B cell (primary cell): ENCODE data around the gene EDC3. TPM values are rescaled to one million over a fixed set of nuclear protein-coding genes. Genes with fewer than 3 reads are reported as not detected.

ENCODE experiments used
- ATAC-seq: fragments of 200-7000 bp; cut with Tn5 transposase; one replicate; pipeline ENCODE4 v1.10.0; 2021; ENCODE audit warnings: low read depth, mild to moderate bottlenecking, moderate number of reproducible peaks, moderate library complexity
- CTCF ChIA-PET: fragments of 350-600 bp; sonication (Branson Sonifier 250); formaldehyde crosslinking; loops from one replicate; lab custom pipeline; 2021; ENCODE audit warnings: antibody characterized with exemption, inconsistent platforms; lab: Charles Lee
- POLR2A ChIA-PET: fragments of 350-600 bp; sonication (Branson Sonifier 250); formaldehyde crosslinking; loops from one replicate; lab custom pipeline; 2021; ENCODE audit warnings: antibody characterized with exemption; lab: Charles Lee
- DNase-seq: peaks from one replicate; pipeline ENCODE4 v3.0.0; 2013
- H2AFZ ChIP-seq: 2 replicates; pipeline ENCODE4 v1.6.1; 2012; ENCODE audit warnings: mild to moderate bottlenecking, low read depth, low read length; ENCODE audit not compliant: insufficient read depth, poor library complexity, severe bottlenecking
- H3K27ac ChIP-seq, 2 donors: 1 replicate in 1 of 2; 2 replicates in 1 of 2; pipeline ENCODE4 v1.5.1; 2012 to 2013; ENCODE audit warnings: low read length in 2 of 2, mild to moderate bottlenecking in 2 of 2, moderate library complexity in 1 of 2
- H3K27me3 ChIP-seq, 4 experiments: fragments of 200-600 bp in 1 of 4; sonication (generic) in 1 of 4; replicated peaks in 1 of 4; 1 replicate in 2 of 4; 2 replicates in 2 of 4; pipeline versions ENCODE4 v1.6.1 to v1.7.0; 2013 to 2016; ENCODE audit warnings: low read length in 3 of 4, mild to moderate bottlenecking in 2 of 4, mixed read lengths in 1 of 4, moderate library complexity in 1 of 4; ENCODE audit not compliant: insufficient read depth in 4 of 4, control insufficient read depth in 3 of 4; ENCODE audit errors: control extremely low read depth in 1 of 4
- H3K36me3 ChIP-seq, 2 experiments: replicated peaks in 1 of 2; 1 replicate in 1 of 2; 2 replicates in 1 of 2; pipeline versions ENCODE4 v1.6.1 to v1.7.1; 2013; ENCODE audit warnings: low read length in 1 of 2; ENCODE audit not compliant: insufficient read depth in 2 of 2, control insufficient read depth in 1 of 2; ENCODE audit errors: control extremely low read depth in 1 of 2, extremely low read depth in 1 of 2
- H3K4me1 ChIP-seq, 2 donors: fragments of 200-600 bp in 1 of 2; sonication (generic) in 1 of 2; 1 replicate in 1 of 2; 2 replicates in 1 of 2; pipeline versions ENCODE4 v1.5.1 to v1.6.1; 2013 to 2017; ENCODE audit warnings: low read length in 2 of 2; ENCODE audit not compliant: control insufficient read depth in 2 of 2, insufficient read depth in 2 of 2
- H3K4me2 ChIP-seq: replicated peaks from 2 replicates; pipeline ENCODE3; 2012; ENCODE audit warnings: mild to moderate bottlenecking, low read depth, low read length; ENCODE audit not compliant: poor library complexity, severe bottlenecking
- H3K4me3 ChIP-seq, 5 experiments: fragments of 200-600 bp in 1 of 5; sonication (generic) in 1 of 5; 1 replicate in 3 of 5; 2 replicates in 2 of 5; pipeline versions ENCODE4 v1.5.1 to v1.7.0; 2011 to 2016; ENCODE audit warnings: low read length in 4 of 5, mild to moderate bottlenecking in 4 of 5, low read depth in 2 of 5, control low read depth in 1 of 5, moderate library complexity in 1 of 5; ENCODE audit not compliant: insufficient read depth in 1 of 5; ENCODE audit errors: control extremely low read depth in 1 of 5, extremely low read depth in 1 of 5
- H3K79me2 ChIP-seq: fragments of 200-600 bp; sonication (generic); one replicate; pipeline ENCODE4 v1.6.0; 2016; ENCODE audit warnings: low read length; ENCODE audit not compliant: control insufficient read depth, insufficient read depth
- H3K9ac ChIP-seq: fragments of 200-600 bp; sonication (generic); 2 replicates; pipeline ENCODE4 v1.6.1; 2017; ENCODE audit warnings: mild to moderate bottlenecking, low read length, moderate library complexity
- H3K9me3 ChIP-seq, 3 donors: one replicate each; pipeline versions ENCODE4 v1.6.1 to v1.7.1; 2013; ENCODE audit warnings: low read length in 2 of 3; ENCODE audit not compliant: control insufficient read depth in 2 of 3, insufficient read depth in 1 of 3; ENCODE audit errors: control extremely low read depth in 1 of 3
- H4K20me1 ChIP-seq: 2 replicates; pipeline ENCODE4 v1.6.0; 2012; ENCODE audit warnings: mild to moderate bottlenecking, low read length; ENCODE audit not compliant: insufficient read depth, control insufficient read depth, poor library complexity, severe bottlenecking
- H3K27ac Mint-ChIP-seq: one replicate; pipeline ENCODE4 v1.8.0; 2021; ENCODE audit warnings: mixed read lengths
- H3K27me3 Mint-ChIP-seq: one replicate; pipeline ENCODE4 v1.8.0; 2021; ENCODE audit warnings: mixed read lengths
- H3K4me1 Mint-ChIP-seq: one replicate; pipeline ENCODE4 v1.8.0; 2021; ENCODE audit warnings: mixed read lengths
- H3K4me3 Mint-ChIP-seq: one replicate; pipeline ENCODE4 v1.8.0; 2021; ENCODE audit warnings: mixed read lengths
- H3K9me3 Mint-ChIP-seq: one replicate; pipeline ENCODE4 v1.8.0; 2022; ENCODE audit warnings: mixed read lengths; ENCODE audit not compliant: insufficient read depth
- EZH2 ChIP-seq: IDR thresholded peaks from 2 replicates; pipeline ENCODE4 v1.6.1; 2012; ENCODE audit warnings: borderline replicate concordance, low read depth, mild to moderate bottlenecking, moderate library complexity, low read length; ENCODE audit not compliant: insufficient read depth, poor library complexity, severe bottlenecking
- WGBS: methylation state at CpG from one replicate; pipeline ENCODE4 v1.1.5; 2013; ENCODE audit warnings: missing lambda C conversion rate; ENCODE audit not compliant: insufficient coverage; 5-methylcytosine and 5-hydroxymethylcytosine counted together
- intact Hi-C: fragments of 100-400 bp; cut with micrococcal nuclease; formaldehyde crosslinking; loops from one replicate; pipeline ENCODE4 v1.10.0; 2022
- polyA plus RNA-seq: library from polyadenylated mRNA; depleted of rRNA; stranded (reverse); fragments of >200 nt; gene quantifications from 2 replicates; pipeline ENCODE4 v1.2.3, GENCODE V29; 2012
- total RNA-seq, 2 donors: library from RNA; stranded (reverse); fragments of 120-200 nt in 1 of 2; gene quantifications; 1 replicate in 1 of 2; 2 replicates in 1 of 2; pipeline versions ENCODE4 v1.2.3 to v1.2.4, GENCODE V29; 2013 to 2022
- TF ChIP-seq, protein P1 (sequence below): fragments of 200-600 bp; IDR thresholded peaks from one replicate; pipeline ENCODE4 v1.8.0; 2022; ENCODE audit warnings: antibody characterized with exemption, mild to moderate bottlenecking

Gene EDC3
- total and polyA plus RNA-seq, 2 donors (not counting 1 experiment from before 2014, with no cell fraction given) = 16.9 to 55.4 TPM

DNA sequence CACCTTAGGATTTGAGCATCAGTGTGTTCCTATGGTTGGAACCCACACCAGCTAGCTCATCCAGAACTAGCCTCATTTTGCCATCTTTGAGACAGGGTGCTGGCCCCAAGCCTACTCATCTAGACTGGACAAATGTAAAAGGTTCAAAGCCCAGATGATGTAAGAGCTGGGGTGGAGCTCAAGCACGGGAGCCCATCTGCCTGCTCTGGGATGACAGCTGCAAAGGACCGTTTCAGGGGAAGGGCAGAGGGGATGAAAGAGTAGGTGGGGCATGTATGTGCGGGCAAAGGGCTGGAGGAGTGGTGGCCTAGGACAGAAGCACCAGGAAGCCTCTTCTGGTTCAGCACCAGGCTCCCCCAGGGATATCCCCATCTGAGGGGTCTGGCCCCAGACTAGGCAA is 64.4 kb downstream of the EDC3 start:
- DNase-seq (no peak), ATAC-seq (no peak)
- Histone ChIP-seq H3K79me2 (peaks cover 15% of the 10 kb centered on the region), H3K9me3 (no peaks in the 10 kb centered on the region), H3K9ac (no peak overlapping the region), H2AFZ (no peak overlapping the region), H4K20me1 (peaks cover 70% of the 10 kb centered on the region), H3K4me2 (no peak overlapping the region), H3K27ac (peak overlapping the region in 1 of 2 donors; percentile 88), H3K4me1 (peaks cover 43 to 58% of the 10 kb centered on the region in 2 donors), H3K36me3 (peaks cover 0 to 90% of the 10 kb centered on the region in 2 experiments), H3K27me3 (no peaks in the 10 kb centered on the region), H3K4me3 (no peak overlapping the region)
- no peaks in the 10 kb centered on the region for H3K9me3 Mint-ChIP-seq
- TF ChIP-seq, protein P1, sequence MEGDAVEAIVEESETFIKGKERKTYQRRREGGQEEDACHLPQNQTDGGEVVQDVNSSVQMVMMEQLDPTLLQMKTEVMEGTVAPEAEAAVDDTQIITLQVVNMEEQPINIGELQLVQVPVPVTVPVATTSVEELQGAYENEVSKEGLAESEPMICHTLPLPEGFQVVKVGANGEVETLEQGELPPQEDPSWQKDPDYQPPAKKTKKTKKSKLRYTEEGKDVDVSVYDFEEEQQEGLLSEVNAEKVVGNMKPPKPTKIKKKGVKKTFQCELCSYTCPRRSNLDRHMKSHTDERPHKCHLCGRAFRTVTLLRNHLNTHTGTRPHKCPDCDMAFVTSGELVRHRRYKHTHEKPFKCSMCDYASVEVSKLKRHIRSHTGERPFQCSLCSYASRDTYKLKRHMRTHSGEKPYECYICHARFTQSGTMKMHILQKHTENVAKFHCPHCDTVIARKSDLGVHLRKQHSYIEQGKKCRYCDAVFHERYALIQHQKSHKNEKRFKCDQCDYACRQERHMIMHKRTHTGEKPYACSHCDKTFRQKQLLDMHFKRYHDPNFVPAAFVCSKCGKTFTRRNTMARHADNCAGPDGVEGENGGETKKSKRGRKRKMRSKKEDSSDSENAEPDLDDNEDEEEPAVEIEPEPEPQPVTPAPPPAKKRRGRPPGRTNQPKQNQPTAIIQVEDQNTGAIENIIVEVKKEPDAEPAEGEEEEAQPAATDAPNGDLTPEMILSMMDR = no peak
- no peak for TF ChIP-seq EZH2
- ChIA-PET POLR2A (interaction anchor here (0.6 to 1.0 kb wide), 5 partner anchors 9 to 253 kb away, joined by 3 to 14 read pairs (median 4); no protein-coding TSS in a partner anchor), CTCF (interaction anchor here (0.7 to 23.4 kb wide), 30 partner anchors 9 to 326 kb away, joined by 3 to 596 read pairs (median 4); partner anchors contain the start of genes CLK3, COX5A, CSK and CYP11A1)
- WGBS = 79% methylated on average over 3 of the region's 3 CpGs
- intact Hi-C loops = loop anchor here (10.0 kb wide), 1 partner anchor 573 kb away; the partner anchor contains the start of gene C15orf39
- no peak overlapping the region for H3K4me3 Mint-ChIP-seq
- peak overlapping the region; percentile 52 for H3K27ac Mint-ChIP-seq
- H3K4me1 Mint-ChIP-seq = peaks cover 52% of the 10 kb centered on the region
- no peaks in the 10 kb centered on the region for H3K27me3 Mint-ChIP-seq

DNA sequence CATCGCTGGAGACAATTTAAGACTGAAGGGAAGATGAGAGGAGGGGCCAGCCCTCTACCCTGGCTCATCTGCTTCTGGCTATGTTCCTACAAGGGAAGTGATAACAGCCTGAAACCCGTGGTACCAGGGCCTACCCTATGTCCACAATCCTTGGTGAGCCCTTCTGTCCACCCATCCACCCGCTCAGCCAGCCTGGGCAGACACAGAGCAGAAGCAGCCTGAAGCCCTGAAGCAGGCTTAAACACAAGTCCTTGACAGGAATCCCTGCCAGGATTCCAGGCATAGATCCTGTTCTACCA is 64.8 kb downstream of the EDC3 start:
- DNase-seq = no peak
- no peak for TF ChIP-seq EZH2
- TF ChIP-seq, protein P1 = no peak
- H4K20me1 ChIP-seq = peaks cover 74% of the 10 kb centered on the region
- H3K4me2 ChIP-seq = peak overlapping the region; percentile 53
- ATAC-seq = no peak
- H3K4me3 ChIP-seq = no peak overlapping the region
- Mint-ChIP-seq H3K4me3 (no peak overlapping the region), H3K27ac (peak overlapping the region; percentile 59), H3K4me1 (peaks cover 56% of the 10 kb centered on the region), H3K27me3 (no peaks in the 10 kb centered on the region), H3K9me3 (no peaks in the 10 kb centered on the region)
- no peaks in the 10 kb centered on the region for H3K9me3 ChIP-seq
- peak overlapping the region; percentile 69 to 88 for H3K27ac ChIP-seq
- peaks cover 0 to 90% of the 10 kb centered on the region in 2 experiments for H3K36me3 ChIP-seq
- CTCF ChIA-PET = interaction anchor here (0.8 to 23.4 kb wide), 17 partner anchors 10 to 319 kb away, joined by 3 to 596 read pairs (median 7); partner anchors contain the start of genes CLK3, COX5A, CSK and CYP11A1
- WGBS = 93% methylated on average over 3 of the region's 3 CpGs
- H3K27me3 ChIP-seq = no peaks in the 10 kb centered on the region
- POLR2A ChIA-PET = interaction anchor here (0.6 to 1.1 kb wide), 8 partner anchors 9 to 253 kb away, joined by 3 to 14 read pairs (median 4); no protein-coding TSS in a partner anchor
- H3K9ac ChIP-seq = no peak overlapping the region
- peaks cover 15% of the 10 kb centered on the region for H3K79me2 ChIP-seq
- intact Hi-C loops = loop anchor here (10.0 kb wide), 1 partner anchor 574 kb away; the partner anchor contains the start of gene C15orf39
- H3K4me1 ChIP-seq = peaks cover 47 to 62% of the 10 kb centered on the region in 2 donors
- H2AFZ ChIP-seq = no peak overlapping the region
